ENCODE data around the gene ZNF230. TPM values are rescaled to one million over a fixed set of nuclear protein-coding genes. Genes with fewer than 3 reads are reported as not detected.

The ZNF230 gene
- total and polyA plus RNA-seq, 9 of the 15 experiments (the other 6 are each of a cell fraction or from before 2014, with no cell fraction given), result 1.3 to 4.0 (median 2.2) TPM

DNA sequence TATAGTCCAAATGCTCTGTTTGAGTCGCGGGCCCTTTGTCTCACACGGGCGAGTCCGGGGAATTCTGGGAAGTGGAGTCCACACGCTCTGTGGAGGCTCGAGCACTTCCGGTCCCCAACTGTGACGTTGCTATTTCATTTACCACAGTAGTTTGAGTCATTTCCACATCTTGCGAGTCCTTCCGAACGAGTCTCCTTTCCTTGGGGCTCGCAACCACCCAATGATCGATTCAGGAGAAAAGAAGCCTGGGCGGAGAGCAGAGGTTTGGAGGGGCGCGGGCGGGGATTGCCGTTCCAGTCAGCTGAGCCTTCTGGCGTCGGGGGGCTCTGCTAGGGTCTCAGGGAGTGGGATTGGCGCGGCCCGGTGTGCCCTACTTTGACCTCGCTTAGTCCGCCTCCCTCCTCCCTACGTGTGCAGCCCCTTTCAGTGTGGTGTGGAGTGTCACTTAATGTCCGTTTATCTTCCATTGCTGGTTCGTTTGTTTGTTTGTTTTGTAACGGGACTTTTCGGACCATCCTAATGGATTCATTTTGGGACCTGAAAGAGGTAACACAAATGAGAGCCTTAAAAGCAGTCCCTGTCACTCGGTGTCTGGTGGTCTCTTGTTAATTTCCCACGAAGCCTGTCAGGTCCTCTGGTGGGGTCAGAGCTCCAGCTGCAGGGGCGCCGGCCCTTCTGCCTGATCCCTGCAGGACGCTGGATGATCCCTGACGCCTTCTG lies 22.6 kb downstream of the ZNF230 start, which contains the start of gene ZNF222 (continued):
- no peak for TF ChIP-seq ZNF589 (CRISPR knock-in tag; IDR thresholded peaks at IDR 0.05; ENCODE audit: low read depth)
- TF ChIP-seq NFIX (CRISPR knock-in tag; IDR thresholded peaks at IDR 0.05; ENCODE audit: low read depth), result no peak
- TF ChIP-seq NR2C2 (CRISPR knock-in tag; IDR thresholded peaks at IDR 0.05), result no peak
- peak; percentile 87 for TF ChIP-seq NR2C2 (tag; IDR thresholded peaks at IDR 0.05)
- TF ChIP-seq, protein P1, sequence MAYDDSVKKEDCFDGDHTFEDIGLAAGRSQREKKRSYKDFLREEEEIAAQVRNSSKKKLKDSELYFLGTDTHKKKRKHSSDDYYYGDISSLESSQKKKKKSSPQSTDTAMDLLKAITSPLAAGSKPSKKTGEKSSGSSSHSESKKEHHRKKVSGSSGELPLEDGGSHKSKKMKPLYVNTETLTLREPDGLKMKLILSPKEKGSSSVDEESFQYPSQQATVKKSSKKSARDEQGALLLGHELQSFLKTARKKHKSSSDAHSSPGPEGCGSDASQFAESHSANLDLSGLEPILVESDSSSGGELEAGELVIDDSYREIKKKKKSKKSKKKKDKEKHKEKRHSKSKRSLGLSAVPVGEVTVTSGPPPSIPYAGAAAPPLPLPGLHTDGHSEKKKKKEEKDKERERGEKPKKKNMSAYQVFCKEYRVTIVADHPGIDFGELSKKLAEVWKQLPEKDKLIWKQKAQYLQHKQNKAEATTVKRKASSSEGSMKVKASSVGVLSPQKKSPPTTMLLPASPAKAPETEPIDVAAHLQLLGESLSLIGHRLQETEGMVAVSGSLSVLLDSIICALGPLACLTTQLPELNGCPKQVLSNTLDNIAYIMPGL (CRISPR knock-in tag; IDR thresholded peaks at IDR 0.05), result no peak
- TF ChIP-seq, protein P2, sequence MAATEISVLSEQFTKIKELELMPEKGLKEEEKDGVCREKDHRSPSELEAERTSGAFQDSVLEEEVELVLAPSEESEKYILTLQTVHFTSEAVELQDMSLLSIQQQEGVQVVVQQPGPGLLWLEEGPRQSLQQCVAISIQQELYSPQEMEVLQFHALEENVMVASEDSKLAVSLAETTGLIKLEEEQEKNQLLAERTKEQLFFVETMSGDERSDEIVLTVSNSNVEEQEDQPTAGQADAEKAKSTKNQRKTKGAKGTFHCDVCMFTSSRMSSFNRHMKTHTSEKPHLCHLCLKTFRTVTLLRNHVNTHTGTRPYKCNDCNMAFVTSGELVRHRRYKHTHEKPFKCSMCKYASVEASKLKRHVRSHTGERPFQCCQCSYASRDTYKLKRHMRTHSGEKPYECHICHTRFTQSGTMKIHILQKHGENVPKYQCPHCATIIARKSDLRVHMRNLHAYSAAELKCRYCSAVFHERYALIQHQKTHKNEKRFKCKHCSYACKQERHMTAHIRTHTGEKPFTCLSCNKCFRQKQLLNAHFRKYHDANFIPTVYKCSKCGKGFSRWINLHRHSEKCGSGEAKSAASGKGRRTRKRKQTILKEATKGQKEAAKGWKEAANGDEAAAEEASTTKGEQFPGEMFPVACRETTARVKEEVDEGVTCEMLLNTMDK (IDR thresholded peaks at IDR 0.05; ENCODE audit: borderline replicate concordance, insufficient read depth, low read depth, low read length, poor library complexity, severe bottlenecking), result no peak
- no peak for TF ChIP-seq HDAC1 (IDR thresholded peaks at IDR 0.05)
- no peak for TF ChIP-seq ARID1B (IDR thresholded peaks at IDR 0.05)
- TF ChIP-seq GABPB1 (CRISPR knock-in tag; IDR thresholded peaks at IDR 0.05), result peak; percentile 90
- TF ChIP-seq, protein P3, sequence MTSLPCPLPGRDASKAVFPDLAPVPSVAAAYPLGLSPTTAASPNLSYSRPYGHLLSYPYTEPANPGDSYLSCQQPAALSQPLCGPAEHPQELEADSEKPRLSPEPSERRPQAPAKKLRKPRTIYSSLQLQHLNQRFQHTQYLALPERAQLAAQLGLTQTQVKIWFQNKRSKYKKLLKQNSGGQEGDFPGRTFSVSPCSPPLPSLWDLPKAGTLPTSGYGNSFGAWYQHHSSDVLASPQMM (CRISPR knock-in tag; IDR thresholded peaks at IDR 0.05), result no peak
- TF ChIP-seq ZNF76 (CRISPR knock-in tag; IDR thresholded peaks at IDR 0.05; ENCODE audit: borderline replicate concordance), result no peak
- peak; percentile 94 for TF ChIP-seq MTA1 (IDR thresholded peaks at IDR 0.05; ENCODE audit: borderline replicate concordance)
- TF ChIP-seq SIX5 (IDR thresholded peaks at IDR 0.05; ENCODE audit: borderline replicate concordance in 1 of 2, insufficient read depth in 1 of 2, low read depth in 1 of 2, low read length in 2 of 2), result peak; percentile 61 to 68; a peak in 3 of 4 replicates
- TF ChIP-seq CEBPB (tag; IDR thresholded peaks at IDR 0.05), result peak; percentile 56
- TF ChIP-seq, protein P4, sequence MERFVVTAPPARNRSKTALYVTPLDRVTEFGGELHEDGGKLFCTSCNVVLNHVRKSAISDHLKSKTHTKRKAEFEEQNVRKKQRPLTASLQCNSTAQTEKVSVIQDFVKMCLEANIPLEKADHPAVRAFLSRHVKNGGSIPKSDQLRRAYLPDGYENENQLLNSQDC (CRISPR knock-in tag; IDR thresholded peaks at IDR 0.05), result no peak
- no peak for TF ChIP-seq BDP1 (IDR thresholded peaks at IDR 0.05; ENCODE audit: insufficient read depth, insufficient read length)
- TF ChIP-seq SMAD4 (CRISPR knock-in tag; conservative IDR thresholded peaks at IDR 0.05), result no peak
- peak; percentile 67 for TF ChIP-seq C11orf30 (IDR thresholded peaks at IDR 0.05; ENCODE audit: low read depth)
- TF ChIP-seq STAT5B (CRISPR knock-in tag; IDR thresholded peaks at IDR 0.05), result no peak
- TF ChIP-seq, protein P5, sequence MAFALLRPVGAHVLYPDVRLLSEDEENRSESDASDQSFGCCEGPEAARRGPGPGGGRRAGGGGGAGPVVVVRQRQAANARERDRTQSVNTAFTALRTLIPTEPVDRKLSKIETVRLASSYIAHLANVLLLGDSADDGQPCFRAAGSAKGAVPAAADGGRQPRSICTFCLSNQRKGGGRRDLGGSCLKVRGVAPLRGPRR (CRISPR knock-in tag; IDR thresholded peaks at IDR 0.05), result no peak
- TF ChIP-seq ZNF445 (CRISPR knock-in tag; IDR thresholded peaks at IDR 0.05; ENCODE audit: low read depth), result no peak
- peak; percentile 69; the same call in 1 of the 2 replicates for TF ChIP-seq PHF8 (IDR thresholded peaks at IDR 0.05; ENCODE audit: borderline replicate concordance, low read length)
- no peak for TF ChIP-seq ATF1 (CRISPR knock-in tag; IDR thresholded peaks at IDR 0.05)
- TF ChIP-seq ATF1 (tag; IDR thresholded peaks at IDR 0.05), result peak; percentile 96
- TF ChIP-seq CSDE1 (IDR thresholded peaks at IDR 0.05), result no peak
- TF ChIP-seq TAL1 (IDR thresholded peaks at IDR 0.05), result no peak

All from K562 (cell line).